Measurements from ENCODE around the gene TENM4.

The TENM4 gene

GRCh38 chr11:79100093-79100910 is 340.5 kb downstream of the TENM4 start:
- in situ Hi-C loops (cut with MboI; ENCODE audit: low sequenced_read_pairs), result no loop called here

DNA sequence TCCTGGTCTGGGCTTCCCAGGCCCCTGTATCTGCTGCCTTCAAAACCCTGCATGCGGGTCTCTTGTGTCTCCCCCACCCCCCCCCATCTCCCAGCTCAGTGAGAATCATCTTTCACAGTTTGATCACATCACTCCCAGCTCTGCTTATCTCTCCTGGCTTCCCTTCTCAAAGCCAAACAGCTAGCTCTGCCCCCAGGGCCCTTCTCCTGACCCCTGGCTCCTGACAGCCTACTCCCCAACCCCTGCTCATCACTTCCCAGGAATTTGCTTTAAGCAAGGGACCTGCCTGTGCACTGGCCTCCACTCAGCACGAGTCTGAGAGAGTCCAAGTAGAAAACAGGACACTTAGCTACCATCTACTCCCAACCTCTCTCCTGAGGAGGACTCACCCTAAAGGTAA is 342.7 kb downstream of the TENM4 start:
- in situ Hi-C loops (cut with MboI; ENCODE audit: low sequenced_read_pairs), result no loop called here
- Histone ChIP-seq H3K4me1 (no peaks in the 10 kb centered on the region), H3K9me3 (no peaks in the 10 kb centered on the region)

More at GRCh38 chr11:79100093-79100910, 340.5 kb downstream of the TENM4 start:
- Histone ChIP-seq H3K27me3 (ENCODE audit: low read depth) (no peaks in the 10 kb centered on the region), H3K4me3 (no peak overlapping the region), H3K9me3 (no peaks in the 10 kb centered on the region), H3K36me3 (replicated peaks) (no peaks in the 10 kb centered on the region), H3K4me1 (no peaks in the 10 kb centered on the region)
- peak; percentile 51 to 71 for DNase-seq (ENCODE audit: low spot score in 2 of 2)

DNA sequence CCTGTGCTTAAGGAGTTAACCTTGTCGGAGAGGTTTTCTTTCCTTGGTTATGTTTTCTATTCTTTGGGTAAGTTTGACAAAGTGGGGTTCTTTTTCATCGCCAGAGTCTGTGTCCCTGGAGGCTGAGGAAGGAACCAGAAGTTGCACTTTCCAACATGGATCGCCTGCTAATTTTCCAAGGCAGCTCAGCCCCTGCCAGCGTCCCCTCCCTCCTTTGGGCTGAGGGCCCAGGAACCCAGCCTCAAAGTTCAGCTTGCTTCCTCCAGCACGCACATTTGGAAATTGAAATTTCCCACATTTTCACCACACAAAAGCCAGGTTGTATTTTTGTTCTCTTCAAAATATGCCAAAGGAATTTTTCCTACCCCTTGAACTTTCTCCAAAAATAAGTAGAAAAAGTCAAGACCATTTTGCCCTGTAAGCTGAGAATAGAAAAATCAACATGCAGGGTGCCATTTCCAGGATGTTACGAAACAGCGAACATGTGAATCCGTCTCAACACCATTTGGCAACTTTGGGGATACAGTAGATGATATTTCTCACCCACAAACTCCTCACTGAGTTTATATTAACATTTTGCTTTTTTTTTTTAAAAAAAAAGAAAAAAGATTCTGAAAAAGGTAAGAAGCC is 343.5 kb downstream of the TENM4 start:
- DNase-seq (ENCODE audit: low spot score in 2 of 2), result no peak
- in situ Hi-C loops (cut with MboI; ENCODE audit: low sequenced_read_pairs), result no loop called here
- no peaks in the 10 kb centered on the region for H3K36me3 ChIP-seq (replicated peaks)

More for the DNA sequence above, 342.7 kb downstream of the TENM4 start:
- no peaks in the 10 kb centered on the region for H3K27me3 ChIP-seq (ENCODE audit: low read depth)
- H3K36me3 ChIP-seq (replicated peaks), result no peaks in the 10 kb centered on the region
- DNase-seq (ENCODE audit: low spot score in 2 of 2), result no peak
- no peak overlapping the region for H3K4me3 ChIP-seq

DNA sequence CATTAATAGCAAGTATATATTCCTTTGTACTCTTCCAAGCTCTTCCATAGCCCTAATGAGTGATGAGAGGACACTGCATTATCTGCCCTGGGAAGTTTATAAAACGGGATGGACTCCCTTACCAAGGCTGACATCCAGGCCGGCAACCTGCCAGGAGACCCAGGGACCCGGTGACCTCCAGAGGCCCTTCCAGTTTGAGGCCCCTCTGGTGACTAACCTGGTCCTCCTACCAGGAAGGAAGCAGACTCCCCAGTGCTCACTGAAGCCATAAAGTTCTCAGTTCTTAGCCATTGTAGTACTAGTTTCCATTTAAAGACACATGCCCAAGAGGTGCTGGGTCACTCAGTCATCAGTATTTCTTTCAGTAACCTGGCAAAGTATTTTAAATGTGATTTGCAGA is 345.4 kb downstream of the TENM4 start:
- DNase-seq (ENCODE audit: low spot score in 2 of 2), result no peak
- Histone ChIP-seq H3K9me3 (no peaks in the 10 kb centered on the region), H3K27me3 (ENCODE audit: low read depth) (no peaks in the 10 kb centered on the region), H3K4me1 (no peaks in the 10 kb centered on the region), H3K36me3 (replicated peaks) (no peaks in the 10 kb centered on the region), H3K4me3 (no peak overlapping the region)
- in situ Hi-C loops (cut with MboI; ENCODE audit: low sequenced_read_pairs), result no loop called here

More for the DNA sequence above, 343.5 kb downstream of the TENM4 start:
- no peaks in the 10 kb centered on the region for H3K27me3 ChIP-seq (ENCODE audit: low read depth)
- H3K4me1 ChIP-seq, result no peaks in the 10 kb centered on the region
- H3K4me3 ChIP-seq, result no peak overlapping the region
- no peaks in the 10 kb centered on the region for H3K9me3 ChIP-seq

DNA sequence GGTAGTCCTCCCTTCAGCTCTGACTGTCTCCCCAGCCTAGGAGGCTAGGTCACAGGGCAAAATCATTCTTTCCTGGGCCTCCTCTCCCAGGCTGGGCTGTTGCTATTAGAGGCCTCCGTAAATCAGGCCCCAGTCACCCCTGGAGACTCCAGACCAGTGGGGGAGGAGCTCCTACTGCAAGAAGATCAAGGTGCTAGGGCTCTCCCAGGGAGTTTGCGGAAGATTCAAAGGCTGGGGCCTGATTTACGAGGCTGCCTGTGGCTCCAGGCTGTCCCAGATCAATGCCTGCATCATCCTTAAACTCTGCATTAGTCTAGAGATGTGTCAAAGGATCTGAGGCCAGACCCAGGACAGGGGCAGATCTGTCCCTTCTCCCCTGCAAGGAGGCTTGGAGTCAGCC is 346.2 kb downstream of the TENM4 start:
- H3K27me3 ChIP-seq (ENCODE audit: low read depth), result no peaks in the 10 kb centered on the region
- H3K4me3 ChIP-seq, result no peak overlapping the region
- no peaks in the 10 kb centered on the region for H3K4me1 ChIP-seq
- H3K9me3 ChIP-seq, result no peaks in the 10 kb centered on the region
- H3K36me3 ChIP-seq (replicated peaks), result no peaks in the 10 kb centered on the region
- DNase-seq (ENCODE audit: low spot score in 2 of 2), result peak in 1 of 2 experiments; percentile 29
- in situ Hi-C loops (cut with MboI; ENCODE audit: low sequenced_read_pairs), result no loop called here

GRCh38 chr11:79092791-79093353 is 348.0 kb downstream of the TENM4 start:
- no peaks in the 10 kb centered on the region for H3K36me3 ChIP-seq (replicated peaks)
- DNase-seq (ENCODE audit: low spot score in 2 of 2), result no peak
- no peaks in the 10 kb centered on the region for H3K27me3 ChIP-seq (ENCODE audit: low read depth)
- in situ Hi-C loops (cut with MboI; ENCODE audit: low sequenced_read_pairs), result no loop called here
- no peaks in the 10 kb centered on the region for H3K9me3 ChIP-seq
- no peak overlapping the region for H3K4me3 ChIP-seq
- H3K4me1 ChIP-seq, result no peaks in the 10 kb centered on the region

DNA sequence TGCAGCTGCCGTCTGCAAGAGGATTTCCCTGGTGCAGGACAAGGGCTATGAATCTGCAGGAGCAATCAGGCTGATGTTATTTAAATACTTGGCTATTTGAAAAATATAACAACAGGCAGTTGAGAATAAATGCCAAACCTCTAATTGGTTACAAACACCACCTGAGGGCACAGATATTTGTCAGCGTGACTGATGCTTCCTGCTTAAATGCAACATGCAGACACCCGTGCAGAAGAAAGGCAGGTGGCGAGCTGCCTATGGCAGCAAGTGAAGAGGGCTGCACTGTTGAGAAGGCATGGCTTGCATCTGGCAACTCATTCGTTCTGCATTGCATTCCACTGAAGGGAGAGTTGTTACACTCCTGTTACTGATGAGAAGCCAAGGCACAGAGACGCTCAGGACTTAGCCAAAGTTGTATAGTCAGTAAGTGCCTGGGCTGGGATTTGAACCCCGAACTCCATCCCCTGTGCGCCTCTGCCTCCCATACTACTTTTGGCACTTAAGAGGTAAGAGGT is 350.6 kb downstream of the TENM4 start:
- H3K4me3 ChIP-seq, result no peak overlapping the region
- DNase-seq (ENCODE audit: low spot score in 2 of 2), result no peak
- no peaks in the 10 kb centered on the region for H3K27me3 ChIP-seq (ENCODE audit: low read depth)
- H3K9me3 ChIP-seq, result no peaks in the 10 kb centered on the region
- in situ Hi-C loops (cut with MboI; ENCODE audit: low sequenced_read_pairs), result no loop called here
- no peaks in the 10 kb centered on the region for H3K4me1 ChIP-seq
- H3K36me3 ChIP-seq (replicated peaks), result no peaks in the 10 kb centered on the region

- Histone ChIP-seq H3K4me3 (no peak overlapping the region), H3K27me3 (ENCODE audit: low read depth) (no peaks in the 10 kb centered on the region), H3K9me3 (no peaks in the 10 kb centered on the region), H3K4me1 (no peaks in the 10 kb centered on the region), H3K36me3 (replicated peaks) (no peaks in the 10 kb centered on the region)
- DNase-seq (ENCODE audit: low spot score in 2 of 2), result no peak
- in situ Hi-C loops (cut with MboI; ENCODE audit: low sequenced_read_pairs), result no loop called here
These were observed 351.2 kb downstream of the TENM4 start for GRCh38 chr11:79089601-79090000.

GRCh38 chr11:79088967-79089366 is 351.9 kb downstream of the TENM4 start:
- Histone ChIP-seq H3K27me3 (ENCODE audit: low read depth) (no peaks in the 10 kb centered on the region), H3K36me3 (replicated peaks) (no peaks in the 10 kb centered on the region), H3K4me1 (no peaks in the 10 kb centered on the region), H3K9me3 (no peaks in the 10 kb centered on the region), H3K4me3 (no peak overlapping the region)
- in situ Hi-C loops (cut with MboI; ENCODE audit: low sequenced_read_pairs), result no loop called here
- peak; percentile 15 to 20 for DNase-seq (ENCODE audit: low spot score in 2 of 2)

- no peak overlapping the region for H3K4me3 ChIP-seq
- H3K36me3 ChIP-seq (replicated peaks), result no peaks in the 10 kb centered on the region
- H3K9me3 ChIP-seq, result no peaks in the 10 kb centered on the region
- H3K4me1 ChIP-seq, result no peaks in the 10 kb centered on the region
- in situ Hi-C loops (cut with MboI; ENCODE audit: low sequenced_read_pairs), result no loop called here
- no peak for DNase-seq (ENCODE audit: low spot score in 2 of 2)
- no peaks in the 10 kb centered on the region for H3K27me3 ChIP-seq (ENCODE audit: low read depth)
These were observed 352.9 kb downstream of the TENM4 start for GRCh38 chr11:79087961-79088318.

DNA sequence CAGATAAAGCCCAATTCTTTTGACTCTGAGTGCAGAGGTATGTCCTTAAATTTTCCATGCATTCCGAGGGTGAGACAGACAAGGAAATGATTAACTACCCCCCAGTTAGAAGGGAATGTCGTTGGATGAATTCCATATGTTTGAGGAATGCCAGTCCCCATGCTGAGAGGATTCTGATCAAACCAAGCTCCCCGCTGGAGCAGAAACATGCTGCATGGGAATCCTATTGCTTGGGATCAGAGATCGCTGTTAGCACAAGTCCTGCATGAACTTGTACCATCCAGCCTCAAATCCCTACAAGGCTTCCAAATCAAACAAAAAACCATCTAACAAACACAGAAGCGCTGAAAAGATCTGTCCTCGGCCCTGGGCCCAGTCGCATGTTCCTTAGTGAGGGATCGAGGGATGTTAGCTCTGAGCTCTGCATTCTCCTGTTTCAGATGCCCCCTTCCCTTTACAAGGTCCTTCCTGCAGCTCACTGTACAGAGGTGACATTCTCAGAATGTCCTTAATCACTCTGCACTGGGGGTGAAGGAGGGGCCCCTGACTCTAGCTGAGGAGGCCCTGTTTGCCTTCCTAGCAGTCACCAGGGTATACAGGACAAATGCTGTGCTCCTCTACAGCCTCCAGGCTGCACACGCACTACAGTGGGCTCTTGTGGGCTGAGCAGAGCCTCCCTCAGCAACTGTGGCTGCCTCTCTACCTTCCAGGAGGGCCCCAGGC is 353.4 kb downstream of the TENM4 start:
- Histone ChIP-seq H3K27me3 (ENCODE audit: low read depth) (no peaks in the 10 kb centered on the region), H3K9me3 (no peaks in the 10 kb centered on the region), H3K36me3 (replicated peaks) (no peaks in the 10 kb centered on the region), H3K4me3 (no peak overlapping the region), H3K4me1 (no peaks in the 10 kb centered on the region)
- no peak for DNase-seq (ENCODE audit: low spot score in 2 of 2)
- in situ Hi-C loops (cut with MboI; ENCODE audit: low sequenced_read_pairs), result no loop called here

- no peak for DNase-seq (ENCODE audit: low spot score in 2 of 2)
- in situ Hi-C loops (cut with MboI; ENCODE audit: low sequenced_read_pairs), result no loop called here
- Histone ChIP-seq H3K9me3 (no peaks in the 10 kb centered on the region), H3K36me3 (replicated peaks) (no peaks in the 10 kb centered on the region), H3K4me1 (no peaks in the 10 kb centered on the region), H3K27me3 (ENCODE audit: low read depth) (no peaks in the 10 kb centered on the region), H3K4me3 (no peak overlapping the region)
These were observed 354.8 kb downstream of the TENM4 start for GRCh38 chr11:79086056-79086455.

- H3K4me1 ChIP-seq, result no peaks in the 10 kb centered on the region
- no peaks in the 10 kb centered on the region for H3K9me3 ChIP-seq
- no peaks in the 10 kb centered on the region for H3K27me3 ChIP-seq (ENCODE audit: low read depth)
- in situ Hi-C loops (cut with MboI; ENCODE audit: low sequenced_read_pairs), result no loop called here
- no peaks in the 10 kb centered on the region for H3K36me3 ChIP-seq (replicated peaks)
- no peak for DNase-seq (ENCODE audit: low spot score in 2 of 2)
- H3K4me3 ChIP-seq, result no peak overlapping the region
These were observed 356.4 kb downstream of the TENM4 start for GRCh38 chr11:79084382-79084781.

Measured in HAP-1 (cell line).